Progenitor cell of endocrine pancreas (in vitro differentiated cells): ENCODE data around the gene FAF1. TPM values are rescaled to one million over a fixed set of nuclear protein-coding genes. Genes with fewer than 3 reads are reported as not detected.

Source experiments
- DNase-seq: peaks from one replicate; pipeline ENCODE4 v3.0.0; 2021; ENCODE audit warnings: low spot score; ENCODE audit not compliant: unreplicated experiment
- H3K27ac Mint-ChIP-seq: 2 replicates; pipeline ENCODE4 v1.8.0; 2021; ENCODE audit warnings: mild to moderate bottlenecking, moderate library complexity, mixed read lengths
- H3K27me3 Mint-ChIP-seq: 2 replicates; pipeline ENCODE4 v1.8.0; 2021; ENCODE audit warnings: mixed read lengths
- H3K36me3 Mint-ChIP-seq: 2 replicates; pipeline ENCODE4 v1.8.0; 2022; ENCODE audit warnings: mixed read lengths; ENCODE audit not compliant: insufficient read depth
- H3K4me1 Mint-ChIP-seq: 2 replicates; pipeline ENCODE4 v1.8.0; 2021; ENCODE audit warnings: low read depth, mixed read lengths
- H3K4me3 Mint-ChIP-seq: 2 replicates; pipeline ENCODE4 v1.8.0; 2021; ENCODE audit warnings: low read depth, mild to moderate bottlenecking, moderate library complexity, mixed read lengths
- H3K9me3 Mint-ChIP-seq: 2 replicates; pipeline ENCODE4 v1.8.0; 2021; ENCODE audit warnings: low read depth, mixed read lengths
- CTCF ChIP-seq: fragments of 200-600 bp; sonication (generic); IDR thresholded peaks from one replicate; pipeline ENCODE4 v1.5.0; 2021; ENCODE audit warnings: antibody characterized with exemption, mild to moderate bottlenecking; ENCODE audit not compliant: unreplicated experiment
- total RNA-seq: library from RNA; stranded (reverse); gene quantifications from 2 replicates; pipeline ENCODE4 v1.2.1, GENCODE V29; 2021

FAF1 gene
- total RNA-seq, 1 donor from 2014 or later: 49.0 TPM

GRCh38 chr1:50681931-50682330 lies 278.1 kb downstream of the FAF1 start:
- no peak overlapping the region for H3K27ac Mint-ChIP-seq
- no peak for TF ChIP-seq CTCF
- no peak for DNase-seq
- H3K36me3 Mint-ChIP-seq: no peaks in the 10 kb centered on the region
- no peaks in the 10 kb centered on the region for H3K27me3 Mint-ChIP-seq
- no peak overlapping the region for H3K4me3 Mint-ChIP-seq
- no peaks in the 10 kb centered on the region for H3K9me3 Mint-ChIP-seq
- no peaks in the 10 kb centered on the region for H3K4me1 Mint-ChIP-seq

GRCh38 chr1:50667710-50668356 lies 292.2 kb downstream of the FAF1 start:
- no peak for TF ChIP-seq CTCF
- no peak overlapping the region for H3K4me3 Mint-ChIP-seq
- no peak for DNase-seq
- peaks cover 7% of the 10 kb centered on the region for H3K4me1 Mint-ChIP-seq
- no peaks in the 10 kb centered on the region for H3K36me3 Mint-ChIP-seq
- no peaks in the 10 kb centered on the region for H3K27me3 Mint-ChIP-seq
- no peaks in the 10 kb centered on the region for H3K9me3 Mint-ChIP-seq
- H3K27ac Mint-ChIP-seq: no peak overlapping the region

GRCh38 chr1:50667272-50667671 lies 292.8 kb downstream of the FAF1 start:
- TF ChIP-seq CTCF: no peak
- H3K36me3 Mint-ChIP-seq: no peaks in the 10 kb centered on the region
- no peak overlapping the region for H3K4me3 Mint-ChIP-seq
- peaks cover 7% of the 10 kb centered on the region for H3K4me1 Mint-ChIP-seq
- H3K27ac Mint-ChIP-seq: no peak overlapping the region
- no peak for DNase-seq
- no peaks in the 10 kb centered on the region for H3K9me3 Mint-ChIP-seq
- no peaks in the 10 kb centered on the region for H3K27me3 Mint-ChIP-seq

GRCh38 chr1:50666849-50667248 lies 293.2 kb downstream of the FAF1 start:
- no peak for DNase-seq
- no peaks in the 10 kb centered on the region for H3K36me3 Mint-ChIP-seq
- H3K27ac Mint-ChIP-seq: no peak overlapping the region
- no peaks in the 10 kb centered on the region for H3K9me3 Mint-ChIP-seq
- H3K4me3 Mint-ChIP-seq: no peak overlapping the region
- H3K4me1 Mint-ChIP-seq: peaks cover 11% of the 10 kb centered on the region
- no peak for TF ChIP-seq CTCF
- H3K27me3 Mint-ChIP-seq: no peaks in the 10 kb centered on the region

- Mint-ChIP-seq H3K4me3 (no peak overlapping the region), H3K9me3 (no peaks in the 10 kb centered on the region), H3K4me1 (peaks cover 13% of the 10 kb centered on the region), H3K27me3 (no peaks in the 10 kb centered on the region), H3K27ac (no peak overlapping the region), H3K36me3 (no peaks in the 10 kb centered on the region)
- TF ChIP-seq CTCF: no peak
- no peak for DNase-seq
These were observed 294.7 kb downstream of the FAF1 start for GRCh38 chr1:50665413-50665812.
